PC-3 (cell line): ENCODE measurements around the gene CNTNAP3.
"Not testable (repeated sequence)": the region's sequence is repeated elsewhere in the genome, so short reads cannot be mapped to it uniquely, and the experiment has no call there.

Source experiments
- EZH2phosphoT487 ChIP-seq: fragments of 300-600 bp; sonication (generic); IDR thresholded peaks from 2 replicates; pipeline ENCODE4 v1.6.1; 2018; ENCODE audit warnings: mild to moderate bottlenecking, antibody characterized with exemption, low read length, borderline replicate concordance
- TF ChIP-seq, protein P1 (sequence below): fragments of 300-600 bp; sonication (generic); conservative IDR thresholded peaks from 2 replicates; pipeline ENCODE4 v1.5.1; 2017; ENCODE audit warnings: antibody characterized with exemption, low read depth, mild to moderate bottlenecking, low read length

DNA sequence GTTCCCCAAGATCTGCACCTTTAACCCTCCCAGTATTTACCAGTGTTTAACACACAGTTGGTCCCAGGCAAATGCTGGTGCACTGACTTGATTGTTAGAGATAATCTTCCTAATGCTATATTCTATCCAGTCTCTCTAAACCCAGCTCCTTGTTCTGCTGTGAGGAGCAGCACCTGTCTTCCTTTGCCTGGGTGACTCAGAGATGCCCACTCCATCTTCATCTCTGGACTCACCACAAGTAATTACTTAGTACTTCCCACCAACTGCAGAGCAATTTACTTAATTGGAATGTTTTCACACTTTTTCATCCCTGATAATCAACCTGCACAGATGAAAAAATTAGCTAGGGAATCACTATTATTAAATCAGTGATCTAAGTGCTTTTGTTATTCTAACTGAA is 87.6 kb downstream of the CNTNAP3 start:
- TF ChIP-seq, protein P1, sequence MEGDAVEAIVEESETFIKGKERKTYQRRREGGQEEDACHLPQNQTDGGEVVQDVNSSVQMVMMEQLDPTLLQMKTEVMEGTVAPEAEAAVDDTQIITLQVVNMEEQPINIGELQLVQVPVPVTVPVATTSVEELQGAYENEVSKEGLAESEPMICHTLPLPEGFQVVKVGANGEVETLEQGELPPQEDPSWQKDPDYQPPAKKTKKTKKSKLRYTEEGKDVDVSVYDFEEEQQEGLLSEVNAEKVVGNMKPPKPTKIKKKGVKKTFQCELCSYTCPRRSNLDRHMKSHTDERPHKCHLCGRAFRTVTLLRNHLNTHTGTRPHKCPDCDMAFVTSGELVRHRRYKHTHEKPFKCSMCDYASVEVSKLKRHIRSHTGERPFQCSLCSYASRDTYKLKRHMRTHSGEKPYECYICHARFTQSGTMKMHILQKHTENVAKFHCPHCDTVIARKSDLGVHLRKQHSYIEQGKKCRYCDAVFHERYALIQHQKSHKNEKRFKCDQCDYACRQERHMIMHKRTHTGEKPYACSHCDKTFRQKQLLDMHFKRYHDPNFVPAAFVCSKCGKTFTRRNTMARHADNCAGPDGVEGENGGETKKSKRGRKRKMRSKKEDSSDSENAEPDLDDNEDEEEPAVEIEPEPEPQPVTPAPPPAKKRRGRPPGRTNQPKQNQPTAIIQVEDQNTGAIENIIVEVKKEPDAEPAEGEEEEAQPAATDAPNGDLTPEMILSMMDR: not testable (repeated sequence)
- not testable (repeated sequence) for TF ChIP-seq EZH2phosphoT487
